Limb (tissue), 2 donors: ENCODE data around the gene KLK12.
"Not testable (repeated sequence)": the region's sequence is repeated elsewhere in the genome, so short reads cannot be mapped to it uniquely, and the experiment has no call there.

Source experiments
- DNase-seq, 2 donors: peaks; one replicate each; pipeline ENCODE4 v3.0.0-alpha.2; 2016; ENCODE audit errors: extremely low spot score in 2 of 2

KLK12 gene

GRCh38 chr19:51016798-51017683, 17.8 kb downstream of the KLK12 start:
- DNase-seq, result peak in 1 of 2 donors; percentile 56

- DNase-seq, result no peak
Observed at GRCh38 chr19:51015691-51016267, 19.0 kb downstream of the KLK12 start.

GRCh38 chr19:51014242-51014641, 20.6 kb downstream of the KLK12 start:
- DNase-seq, result no peak

- no peak for DNase-seq
Observed at GRCh38 chr19:51012661-51013190, 22.1 kb downstream of the KLK12 start.

- DNase-seq, result no peak
Observed at GRCh38 chr19:51010066-51010795, 24.6 kb downstream of the KLK12 start.

GRCh38 chr19:51009061-51009891, 25.5 kb downstream of the KLK12 start:
- no peak for DNase-seq

- no peak for DNase-seq
Observed at GRCh38 chr19:51007488-51007887, 27.3 kb downstream of the KLK12 start.

- no peak for DNase-seq
Observed at GRCh38 chr19:51006406-51006805, 28.4 kb downstream of the KLK12 start.

- no peak for DNase-seq
Observed at GRCh38 chr19:51005248-51005647, 29.6 kb downstream of the KLK12 start.

- DNase-seq, result no peak
Observed at GRCh38 chr19:51003316-51003715, 31.5 kb downstream of the KLK12 start.

GRCh38 chr19:51002542-51003311, 32.1 kb downstream of the KLK12 start:
- no peak for DNase-seq

GRCh38 chr19:51002089-51002532, 32.7 kb downstream of the KLK12 start:
- no peak for DNase-seq

- no peak for DNase-seq
Observed at GRCh38 chr19:51001515-51001914, 33.3 kb downstream of the KLK12 start, which contains the start of gene KLK8. KLK8 (minus strand) TSS chr19:51001604; CDS start chr19:51001167, 437 bp downstream.

GRCh38 chr19:51000981-51001380, 33.8 kb downstream of the KLK12 start:
- DNase-seq, result no peak

GRCh38 chr19:51000426-51000825, 34.4 kb downstream of the KLK12 start:
- DNase-seq, result no peak

- DNase-seq, result no peak
Observed at GRCh38 chr19:50998686-50999085, 36.1 kb downstream of the KLK12 start.

GRCh38 chr19:50998061-50998460, 36.7 kb downstream of the KLK12 start:
- DNase-seq, result no peak

GRCh38 chr19:50994129-50994528, 40.7 kb downstream of the KLK12 start:
- DNase-seq, result no peak

- DNase-seq, result no peak
Observed at GRCh38 chr19:50992666-50993035, 42.2 kb downstream of the KLK12 start.

- not testable (repeated sequence) for DNase-seq
Observed at GRCh38 chr19:50984416-50984815, 50.4 kb downstream of the KLK12 start.
